Glutamatergic neuron (in vitro differentiated cells): Measurements from ENCODE around the gene CAMKMT. TPM values are rescaled to one million over a fixed set of nuclear protein-coding genes. Genes with fewer than 3 reads are reported as not detected.

Experiments
- DNase-seq: peaks from one replicate; pipeline ENCODE4 v3.0.0; 2022
- H3K27ac Mint-ChIP-seq: one replicate; pipeline ENCODE4 v1.8.0; 2020; ENCODE audit warnings: mild to moderate bottlenecking, mixed read lengths, inconsistent platforms; ENCODE audit not compliant: unreplicated experiment
- H3K27me3 Mint-ChIP-seq: one replicate; pipeline ENCODE4 v1.8.0; 2020; ENCODE audit warnings: mild to moderate bottlenecking, moderate library complexity, mixed read lengths, inconsistent platforms; ENCODE audit not compliant: unreplicated experiment
- H3K36me3 Mint-ChIP-seq: one replicate; pipeline ENCODE4 v1.8.0; 2020; ENCODE audit warnings: mild to moderate bottlenecking, mixed read lengths, inconsistent platforms; ENCODE audit not compliant: unreplicated experiment
- H3K4me1 Mint-ChIP-seq: one replicate; pipeline ENCODE4 v1.8.0; 2020; ENCODE audit warnings: mild to moderate bottlenecking, low read depth, mixed read lengths, inconsistent platforms; ENCODE audit not compliant: unreplicated experiment
- H3K4me3 Mint-ChIP-seq: one replicate; pipeline ENCODE4 v1.8.0; 2020; ENCODE audit warnings: mild to moderate bottlenecking, mixed read lengths, inconsistent platforms; ENCODE audit not compliant: unreplicated experiment
- H3K9me3 Mint-ChIP-seq: one replicate; pipeline ENCODE4 v1.8.0; 2020; ENCODE audit warnings: mild to moderate bottlenecking, moderate library complexity, mixed read lengths, inconsistent platforms; ENCODE audit not compliant: unreplicated experiment
- CTCF ChIP-seq: fragments of 200-600 bp; sonication (generic); IDR thresholded peaks from one replicate; pipeline ENCODE4 v1.5.0; 2021; ENCODE audit not compliant: partially characterized antibody, unreplicated experiment
- total RNA-seq: library from RNA; stranded (reverse); fragmentation: NEBNext Ultra II Directional; extraction: Animal tissue kit (Norgen Biotek cat#: 25700); gene quantifications from one replicate; pipeline ENCODE4 v1.2.1, GENCODE V29; 2021; ENCODE audit not compliant: unreplicated experiment

The CAMKMT gene
- total RNA-seq, 1 donor from 2014 or later, result 9.6 TPM

- Mint-ChIP-seq H3K27ac (no peak overlapping the region), H3K36me3 (no peaks in the 10 kb centered on the region), H3K27me3 (no peaks in the 10 kb centered on the region), H3K4me3 (no peak overlapping the region), H3K9me3 (no peaks in the 10 kb centered on the region), H3K4me1 (peaks cover 26% of the 10 kb centered on the region)
- TF ChIP-seq CTCF, result no peak
- no peak for DNase-seq
Observed at GRCh38 chr2:44649381-44649780, 287.6 kb downstream of the CAMKMT start.

GRCh38 chr2:44650796-44651195 is 289.0 kb downstream of the CAMKMT start:
- Mint-ChIP-seq H3K36me3 (no peaks in the 10 kb centered on the region), H3K9me3 (no peaks in the 10 kb centered on the region), H3K27me3 (no peaks in the 10 kb centered on the region), H3K27ac (no peak overlapping the region), H3K4me3 (no peak overlapping the region), H3K4me1 (peaks cover 34% of the 10 kb centered on the region)
- no peak for TF ChIP-seq CTCF
- DNase-seq, result no peak

GRCh38 chr2:44651974-44652373 is 290.2 kb downstream of the CAMKMT start:
- H3K27ac Mint-ChIP-seq, result peak overlapping the region; percentile 93
- TF ChIP-seq CTCF, result no peak

GRCh38 chr2:44652701-44653100 is 291.0 kb downstream of the CAMKMT start:
- TF ChIP-seq CTCF, result no peak
- DNase-seq, result no peak
- Mint-ChIP-seq H3K36me3 (no peaks in the 10 kb centered on the region), H3K27me3 (no peaks in the 10 kb centered on the region), H3K4me3 (peak overlapping the region; percentile 59), H3K9me3 (no peaks in the 10 kb centered on the region), H3K27ac (peak overlapping the region; percentile 93), H3K4me1 (peaks cover 35% of the 10 kb centered on the region)

More at GRCh38 chr2:44651974-44652373, 290.2 kb downstream of the CAMKMT start:
- no peaks in the 10 kb centered on the region for H3K9me3 Mint-ChIP-seq
- H3K4me3 Mint-ChIP-seq, result peak overlapping the region; percentile 59
- DNase-seq, result no peak
- H3K36me3 Mint-ChIP-seq, result no peaks in the 10 kb centered on the region
- peaks cover 35% of the 10 kb centered on the region for H3K4me1 Mint-ChIP-seq
- H3K27me3 Mint-ChIP-seq, result no peaks in the 10 kb centered on the region

- H3K4me1 Mint-ChIP-seq, result peaks cover 29% of the 10 kb centered on the region
- no peak for TF ChIP-seq CTCF
- H3K9me3 Mint-ChIP-seq, result no peaks in the 10 kb centered on the region
- H3K27ac Mint-ChIP-seq, result peak overlapping the region; percentile 20
- no peaks in the 10 kb centered on the region for H3K36me3 Mint-ChIP-seq
- no peaks in the 10 kb centered on the region for H3K27me3 Mint-ChIP-seq
- DNase-seq, result no peak
- H3K4me3 Mint-ChIP-seq, result no peak overlapping the region
Observed at GRCh38 chr2:44655401-44655864, 293.7 kb downstream of the CAMKMT start.
